Esophagus squamous epithelium (tissue), 4 donors: ENCODE data around the gene POM121.
"Not testable (repeated sequence)": the region's sequence is repeated elsewhere in the genome, so short reads cannot be mapped to it uniquely, and the experiment has no call there.

Source experiments
- CTCF ChIP-seq, 6 experiments: fragments of 450-650 bp in 4 of 6; fragments of 200-600 bp in 2 of 6; sonication (generic) in 2 of 6; IDR thresholded peaks; one replicate each; pipeline ENCODE4 v1.5.1; 2016 to 2019; ENCODE audit warnings: antibody characterized with exemption in 6 of 6, mild to moderate bottlenecking in 4 of 6, moderate library complexity in 4 of 6
- POLR2A ChIP-seq, 4 donors: fragments of 450-650 bp; IDR thresholded peaks; one replicate each; pipeline ENCODE4 v1.6.1; 2017; ENCODE audit warnings: antibody characterized with exemption in 4 of 4, mild to moderate bottlenecking in 4 of 4, moderate library complexity in 3 of 4

GRCh38 chr7:72946130-72946745 lies 21.3 kb downstream of the POM121 start:
- peak in 4 of 6 experiments; percentile 11 to 37 (median 20) for TF ChIP-seq CTCF (IDR thresholded peaks at IDR 0.05)
- TF ChIP-seq POLR2A (IDR thresholded peaks at IDR 0.05) = not testable (repeated sequence)
